ENCODE data around the gene MTIF3. TPM values are rescaled to one million over a fixed set of nuclear protein-coding genes. Genes with fewer than 3 reads are reported as not detected.
A peak's percentile ranks its signal among the peaks of the same experiment; 100 is the strongest.

Gene MTIF3
- total RNA-seq, 2 donors from 2014 or later = 113 to 252 TPM

DNA sequence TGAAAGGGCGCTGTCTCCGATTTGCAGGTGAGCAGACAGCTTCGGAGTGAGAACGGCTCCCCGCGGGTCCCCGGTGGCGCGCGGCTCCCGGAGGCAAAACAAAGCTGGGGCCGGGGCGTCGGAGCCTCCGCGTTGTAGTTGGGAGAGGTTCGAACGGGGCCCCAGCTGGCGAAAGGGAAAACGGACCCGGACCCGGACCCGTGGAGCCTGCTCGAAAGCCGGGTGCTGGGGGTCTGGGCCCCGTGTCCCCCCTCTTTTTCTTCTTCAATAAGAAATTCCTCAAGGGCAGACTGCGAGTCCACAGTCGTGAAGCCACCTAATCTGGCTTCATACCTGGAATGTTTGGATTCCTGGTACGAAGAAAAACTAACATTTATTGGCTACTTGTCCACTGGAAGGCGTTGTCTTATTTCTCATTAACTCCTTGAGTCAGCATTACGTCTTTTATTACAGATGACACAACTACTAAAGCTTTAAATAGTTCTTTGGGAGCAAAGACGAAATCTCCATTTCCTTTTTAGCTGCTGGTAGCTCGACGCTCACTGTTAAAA is 632 bp upstream of the MTIF3 start:
- peaks cover 0 to 38% of the 10 kb centered on the region in 2 donors for H3K4me1 ChIP-seq
- TF ChIP-seq, protein P1, sequence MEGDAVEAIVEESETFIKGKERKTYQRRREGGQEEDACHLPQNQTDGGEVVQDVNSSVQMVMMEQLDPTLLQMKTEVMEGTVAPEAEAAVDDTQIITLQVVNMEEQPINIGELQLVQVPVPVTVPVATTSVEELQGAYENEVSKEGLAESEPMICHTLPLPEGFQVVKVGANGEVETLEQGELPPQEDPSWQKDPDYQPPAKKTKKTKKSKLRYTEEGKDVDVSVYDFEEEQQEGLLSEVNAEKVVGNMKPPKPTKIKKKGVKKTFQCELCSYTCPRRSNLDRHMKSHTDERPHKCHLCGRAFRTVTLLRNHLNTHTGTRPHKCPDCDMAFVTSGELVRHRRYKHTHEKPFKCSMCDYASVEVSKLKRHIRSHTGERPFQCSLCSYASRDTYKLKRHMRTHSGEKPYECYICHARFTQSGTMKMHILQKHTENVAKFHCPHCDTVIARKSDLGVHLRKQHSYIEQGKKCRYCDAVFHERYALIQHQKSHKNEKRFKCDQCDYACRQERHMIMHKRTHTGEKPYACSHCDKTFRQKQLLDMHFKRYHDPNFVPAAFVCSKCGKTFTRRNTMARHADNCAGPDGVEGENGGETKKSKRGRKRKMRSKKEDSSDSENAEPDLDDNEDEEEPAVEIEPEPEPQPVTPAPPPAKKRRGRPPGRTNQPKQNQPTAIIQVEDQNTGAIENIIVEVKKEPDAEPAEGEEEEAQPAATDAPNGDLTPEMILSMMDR (IDR thresholded peaks at IDR 0.05) = no peak

DNA sequence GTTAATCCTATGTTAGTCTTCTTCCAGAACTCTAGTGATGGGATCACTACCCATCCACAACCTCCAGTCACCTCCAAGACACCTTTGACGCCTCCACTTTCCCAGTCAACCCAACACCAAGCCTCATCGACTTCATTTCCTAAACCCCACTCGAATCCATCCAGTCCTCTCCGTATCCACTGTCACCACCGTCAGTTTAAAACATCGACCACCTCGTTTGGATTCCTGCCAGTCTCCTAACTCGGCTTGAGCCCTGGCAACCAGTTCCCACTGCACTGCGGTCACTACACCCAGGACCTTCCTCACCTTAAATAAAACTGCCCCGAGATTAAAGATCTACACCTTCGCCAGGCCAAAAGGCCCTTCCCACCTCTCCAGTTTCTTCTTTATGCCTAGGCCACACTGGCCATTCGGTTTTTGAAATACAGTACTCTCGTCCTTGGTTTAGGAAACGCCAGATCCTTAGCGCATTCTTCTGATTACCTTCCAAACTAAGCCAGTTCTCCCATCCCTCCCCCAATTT is 1.2 kb downstream of the MTIF3 start:
- no peaks in the 10 kb centered on the region for H3K9me3 ChIP-seq
- TF ChIP-seq, protein P1 (IDR thresholded peaks at IDR 0.05) = no peak
- H3K27me3 ChIP-seq = no peaks in the 10 kb centered on the region
- no peak for DNase-seq (ENCODE audit: low spot score)
- peaks cover 0 to 35% of the 10 kb centered on the region in 2 donors for H3K4me1 ChIP-seq
- H3K27ac ChIP-seq = peak overlapping the region; percentile 98 to 99
- H3K36me3 ChIP-seq = no peaks in the 10 kb centered on the region
- H3K4me3 ChIP-seq = peak overlapping the region; percentile 79 to 95

More for the DNA sequence above, 632 bp upstream of the MTIF3 start:
- H3K36me3 ChIP-seq = no peaks in the 10 kb centered on the region
- H3K4me3 ChIP-seq = peak overlapping the region; percentile 79 to 95
- DNase-seq (ENCODE audit: low spot score) = no peak
- peak overlapping the region; percentile 98 to 99 for H3K27ac ChIP-seq
- H3K27me3 ChIP-seq = no peaks in the 10 kb centered on the region
- no peaks in the 10 kb centered on the region for H3K9me3 ChIP-seq

DNA sequence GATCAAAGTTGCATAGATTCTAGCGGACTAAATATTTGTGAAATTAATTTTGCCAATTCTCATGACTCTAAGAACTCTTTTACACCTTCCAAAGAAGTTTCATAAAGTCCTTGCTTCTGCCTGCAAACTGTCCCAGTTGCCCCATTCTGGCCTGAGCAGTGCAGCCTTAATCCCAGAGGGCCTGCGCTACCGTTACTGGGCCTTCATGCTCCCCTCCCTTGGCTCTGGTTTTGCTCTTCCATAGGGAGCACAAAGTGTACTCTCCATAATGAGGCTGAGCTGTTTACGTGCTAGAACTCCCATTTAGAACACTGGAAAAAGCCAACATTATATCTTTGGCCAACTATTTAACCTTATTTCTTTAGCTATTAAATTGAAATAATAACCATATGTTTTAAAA is 2.1 kb downstream of the MTIF3 start:
- Histone ChIP-seq H3K9me3 (no peaks in the 10 kb centered on the region), H3K27me3 (no peaks in the 10 kb centered on the region), H3K36me3 (peaks cover under 1% of the 10 kb centered on the region), H3K4me3 (no peak overlapping the region), H3K4me1 (peaks cover 0 to 35% of the 10 kb centered on the region in 2 donors), H3K27ac (peak overlapping the region; percentile 98 to 99)
- DNase-seq (ENCODE audit: low spot score) = no peak
- TF ChIP-seq, protein P1 (IDR thresholded peaks at IDR 0.05) = no peak

DNA sequence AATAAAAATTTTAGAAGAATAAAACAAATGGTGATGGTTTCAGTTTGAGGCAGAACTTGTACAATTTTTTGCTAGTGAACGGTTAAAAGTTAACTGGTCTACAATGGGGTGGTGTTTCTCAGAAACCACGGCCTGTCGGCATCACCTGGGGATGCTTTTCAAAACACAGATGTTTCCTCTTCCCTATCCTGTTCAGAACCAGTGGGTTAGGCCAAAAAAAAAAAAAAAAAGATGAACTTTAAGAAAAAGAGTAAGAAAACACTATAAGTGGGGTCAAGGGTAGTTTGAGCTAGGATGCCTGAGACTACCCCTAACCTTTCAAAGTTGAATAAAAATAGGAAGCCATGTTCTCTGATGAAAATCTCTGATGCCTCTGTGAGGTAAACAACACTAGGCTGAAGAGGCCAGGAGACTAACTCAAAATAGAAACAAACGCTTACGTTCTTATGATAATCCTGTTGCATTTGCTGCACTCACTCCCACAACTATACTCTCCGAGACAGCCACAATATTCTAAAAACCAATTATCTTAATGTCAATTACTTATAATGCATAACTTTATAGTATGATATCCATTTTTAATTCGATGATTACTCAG is 3.3 kb downstream of the MTIF3 start:
- TF ChIP-seq, protein P1 (IDR thresholded peaks at IDR 0.05) = no peak
- Histone ChIP-seq H3K27me3 (no peaks in the 10 kb centered on the region), H3K27ac (peak overlapping the region; percentile 98 to 99), H3K9me3 (no peaks in the 10 kb centered on the region), H3K4me1 (peaks cover 0 to 41% of the 10 kb centered on the region in 2 donors), H3K4me3 (no peak overlapping the region), H3K36me3 (peaks cover 4% of the 10 kb centered on the region)
- no peak for DNase-seq (ENCODE audit: low spot score)

DNA sequence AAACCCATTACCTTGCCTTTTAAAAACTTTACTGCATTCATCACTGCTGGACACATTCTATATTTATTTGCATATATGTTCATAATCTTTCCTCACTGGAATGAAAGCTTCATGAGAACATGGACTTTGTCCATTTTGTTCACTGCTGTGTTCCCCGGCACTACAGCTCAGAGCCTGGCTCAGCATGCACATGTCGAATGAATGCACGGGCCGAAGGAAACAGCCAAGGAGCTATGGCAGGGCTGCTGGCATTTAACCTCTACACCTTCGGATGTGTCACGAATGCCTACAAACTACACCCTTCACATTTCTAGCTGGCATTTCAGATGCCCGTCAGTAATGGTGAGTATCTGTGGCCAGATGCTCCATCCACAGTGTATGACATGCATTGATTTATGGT is 7.6 kb downstream of the MTIF3 start:
- Histone ChIP-seq H3K9me3 (no peaks in the 10 kb centered on the region), H3K27ac (no peak overlapping the region), H3K36me3 (peaks cover 23% of the 10 kb centered on the region), H3K27me3 (no peaks in the 10 kb centered on the region), H3K4me3 (no peak overlapping the region), H3K4me1 (peaks cover 0 to 23% of the 10 kb centered on the region in 2 donors)
- no peak for DNase-seq (ENCODE audit: low spot score)
- TF ChIP-seq, protein P1 (IDR thresholded peaks at IDR 0.05) = no peak
